SK-N-SH treated with all-trans-retinoic acid at 6 μM for 48 hours (cell line): Measurements from ENCODE around the gene ARHGAP9.

Experiments used
- ATAC-seq: fragments of 200-7000 bp; cut with Tn5 transposase; 3 replicates; pipeline ENCODE4 v1.9.1; 2020; ENCODE audit warnings: mild to moderate bottlenecking, moderate library complexity
- ARNTL ChIP-seq: fragments of 450-650 bp; formaldehyde crosslinking; IDR thresholded peaks from 2 replicates; pipeline ENCODE4 v1.5.0; 2020; ENCODE audit warnings: low read depth, mild to moderate bottlenecking, moderate library complexity, borderline replicate concordance
- BACH2 ChIP-seq: fragments of 250-450 bp; sonication (Bioruptor Pico); IDR thresholded peaks from 2 replicates; pipeline ENCODE4 v1.9.0; 2021; ENCODE audit warnings: mild to moderate bottlenecking, borderline replicate concordance
- CSDC2 ChIP-seq: fragments of 250-450 bp; sonication (Bioruptor Pico); IDR thresholded peaks from 2 replicates; pipeline ENCODE4 v1.5.0; 2020; ENCODE audit warnings: mild to moderate bottlenecking, moderate library complexity
- ESRRG ChIP-seq: fragments of 250-450 bp; sonication (Bioruptor Pico); IDR thresholded peaks from 2 replicates; pipeline ENCODE4 v1.6.1; 2021; ENCODE audit warnings: mild to moderate bottlenecking
- GLIS3 ChIP-seq: fragments of 250-450 bp; sonication (Bioruptor Pico); IDR thresholded peaks from 2 replicates; pipeline ENCODE4 v1.5.0; 2020; ENCODE audit warnings: mild to moderate bottlenecking, moderate library complexity
- ISL1 ChIP-seq: fragments of 250-450 bp; sonication (Bioruptor Pico); IDR thresholded peaks from 2 replicates; pipeline ENCODE4 v2.1.2; 2022; ENCODE audit warnings: mild to moderate bottlenecking, moderate library complexity
- OSR1 ChIP-seq: fragments of 250-450 bp; sonication (Bioruptor Pico); IDR thresholded peaks from 2 replicates; pipeline ENCODE4 v1.8.0; 2022; ENCODE audit warnings: moderate library complexity, mild to moderate bottlenecking, inconsistent platforms
- PPARA ChIP-seq: fragments of 250-450 bp; sonication (Bioruptor Pico); IDR thresholded peaks from 2 replicates; pipeline ENCODE4 v1.5.0; 2020; ENCODE audit warnings: mild to moderate bottlenecking, borderline replicate concordance
- RARB ChIP-seq: fragments of 250-450 bp; sonication (Bioruptor Pico); IDR thresholded peaks from 2 replicates; pipeline ENCODE4 v1.8.0; 2021; ENCODE audit warnings: mild to moderate bottlenecking, moderate library complexity
- SNAI2 ChIP-seq: fragments of 250-450 bp; sonication (Bioruptor Pico); IDR thresholded peaks from 2 replicates; pipeline ENCODE4 v1.5.0; 2020; ENCODE audit warnings: mild to moderate bottlenecking, moderate library complexity
- TOX ChIP-seq: fragments of 250-450 bp; sonication (Bioruptor Pico); IDR thresholded peaks from 2 replicates; pipeline ENCODE4 v1.8.0; 2021; ENCODE audit warnings: mild to moderate bottlenecking, moderate library complexity, borderline replicate concordance
- ZC3H10 ChIP-seq: fragments of 250-450 bp; sonication (Bioruptor Pico); IDR thresholded peaks from 2 replicates; pipeline ENCODE4 v1.5.1; 2021; ENCODE audit warnings: mild to moderate bottlenecking, moderate library complexity
- ZFP3 ChIP-seq: fragments of 250-450 bp; sonication (Bioruptor Pico); IDR thresholded peaks from 2 replicates; pipeline ENCODE4 v1.5.0; 2020; ENCODE audit warnings: mild to moderate bottlenecking, moderate library complexity
- ZFP30 ChIP-seq: fragments of 450-650 bp; formaldehyde crosslinking; IDR thresholded peaks from 2 replicates; pipeline ENCODE4 v1.5.0; 2022; ENCODE audit warnings: mild to moderate bottlenecking, moderate library complexity
- ZNF565 ChIP-seq: fragments of 450-650 bp; formaldehyde crosslinking; conservative IDR thresholded peaks from 2 replicates; pipeline ENCODE4 v1.5.0; 2020; ENCODE audit warnings: low read depth, mild to moderate bottlenecking, moderate library complexity
- ZNF70 ChIP-seq: fragments of 450-650 bp; formaldehyde crosslinking; IDR thresholded peaks from 2 replicates; pipeline ENCODE4 v1.5.0; 2020; ENCODE audit warnings: mild to moderate bottlenecking, moderate library complexity
- ZNF8 ChIP-seq: fragments of 450-650 bp; formaldehyde crosslinking; IDR thresholded peaks from 2 replicates; pipeline ENCODE4 v1.5.0; 2020; ENCODE audit warnings: mild to moderate bottlenecking, moderate library complexity
- TF ChIP-seq, protein P1 (sequence below): fragments of 250-450 bp; sonication (Bioruptor Pico); IDR thresholded peaks from 2 replicates; pipeline ENCODE4 v1.5.1; 2021; ENCODE audit warnings: mild to moderate bottlenecking, moderate library complexity
- TF ChIP-seq, protein P2 (sequence below): fragments of 250-450 bp; sonication (Bioruptor Pico); IDR thresholded peaks from 2 replicates; pipeline ENCODE4 v1.5.1; 2020; ENCODE audit warnings: low read depth, mild to moderate bottlenecking, moderate library complexity
- TF ChIP-seq, protein P3 (sequence below): fragments of 250-450 bp; sonication (Bioruptor Pico); IDR thresholded peaks from 2 replicates; pipeline ENCODE4 v1.8.0; 2021; ENCODE audit warnings: low read depth, mild to moderate bottlenecking, moderate library complexity, borderline replicate concordance
- TF ChIP-seq, protein P4 (sequence below): fragments of 250-450 bp; sonication (Bioruptor Pico); IDR thresholded peaks from 2 replicates; pipeline ENCODE4 v1.5.0; 2020; ENCODE audit warnings: mild to moderate bottlenecking, moderate library complexity
- TF ChIP-seq, protein P5 (sequence below): fragments of 250-450 bp; sonication (Bioruptor Pico); IDR thresholded peaks from 2 replicates; pipeline ENCODE4 v1.8.0; 2020; ENCODE audit warnings: mild to moderate bottlenecking, moderate library complexity, borderline replicate concordance

The ARHGAP9 gene

DNA sequence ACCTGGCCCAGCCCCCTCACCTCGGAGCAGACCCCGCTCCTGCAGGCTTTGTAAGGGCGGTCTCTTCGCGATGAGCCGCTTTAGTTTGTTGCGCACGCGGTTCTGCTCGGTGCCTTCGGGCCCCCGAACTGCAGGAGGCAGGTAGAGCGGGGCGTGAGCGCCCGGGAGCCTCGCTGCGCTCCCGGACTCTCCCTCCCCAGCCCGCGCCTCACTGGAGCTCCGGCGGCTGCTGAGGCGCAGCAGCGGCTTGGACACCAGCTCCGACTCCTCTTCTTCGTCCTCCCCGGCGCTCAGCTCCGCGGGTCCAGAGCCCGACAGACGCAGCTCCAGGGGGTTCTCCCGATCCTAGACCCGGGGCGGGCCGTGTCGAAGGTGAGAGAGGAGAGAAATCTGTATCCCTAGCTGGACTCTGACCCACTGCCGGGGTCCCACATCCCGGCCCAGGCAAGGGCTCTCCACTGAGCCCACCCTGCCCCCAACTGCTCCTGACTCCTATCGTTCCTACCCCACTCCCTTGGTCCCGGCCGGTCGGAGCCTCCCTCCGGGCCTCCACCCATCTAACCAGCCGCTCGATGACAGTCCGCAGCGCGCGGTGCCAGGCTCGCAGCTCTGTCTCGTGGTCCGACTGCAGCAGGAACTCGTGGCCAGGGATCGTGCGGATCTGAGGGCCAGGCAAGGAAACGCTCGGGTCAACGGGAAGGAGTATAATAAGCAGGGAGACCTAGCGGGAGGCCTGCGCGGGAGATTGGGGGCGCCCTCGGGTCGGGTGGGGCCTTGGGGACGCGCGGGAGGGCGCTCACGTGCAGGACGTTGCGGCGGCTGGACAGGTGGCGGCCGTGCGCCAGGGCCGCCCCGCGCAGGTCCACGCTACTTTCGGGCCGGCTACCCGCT is 4.2 kb downstream of the ARHGAP9 start:
- peak; percentile 68 for ATAC-seq
- TF ChIP-seq, protein P1, sequence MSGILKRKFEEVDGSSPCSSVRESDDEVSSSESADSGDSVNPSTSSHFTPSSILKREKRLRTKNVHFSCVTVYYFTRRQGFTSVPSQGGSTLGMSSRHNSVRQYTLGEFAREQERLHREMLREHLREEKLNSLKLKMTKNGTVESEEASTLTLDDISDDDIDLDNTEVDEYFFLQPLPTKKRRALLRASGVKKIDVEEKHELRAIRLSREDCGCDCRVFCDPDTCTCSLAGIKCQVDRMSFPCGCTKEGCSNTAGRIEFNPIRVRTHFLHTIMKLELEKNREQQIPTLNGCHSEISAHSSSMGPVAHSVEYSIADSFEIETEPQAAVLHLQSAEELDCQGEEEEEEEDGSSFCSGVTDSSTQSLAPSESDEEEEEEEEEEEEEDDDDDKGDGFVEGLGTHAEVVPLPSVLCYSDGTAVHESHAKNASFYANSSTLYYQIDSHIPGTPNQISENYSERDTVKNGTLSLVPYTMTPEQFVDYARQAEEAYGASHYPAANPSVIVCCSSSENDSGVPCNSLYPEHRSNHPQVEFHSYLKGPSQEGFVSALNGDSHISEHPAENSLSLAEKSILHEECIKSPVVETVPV (CRISPR knock-in tag) = no peak
- TF ChIP-seq PPARA (CRISPR knock-in tag) (no peak), ZC3H10 (CRISPR knock-in tag) (no peak), CSDC2 (no peak), OSR1 (no peak), RARB (CRISPR knock-in tag) (no peak), ZNF8 (CRISPR knock-in tag) (no peak), ZNF565 (CRISPR knock-in tag) (no peak), ZNF70 (CRISPR knock-in tag) (no peak), TOX (no peak), ISL1 (CRISPR knock-in tag) (no peak), ESRRG (CRISPR knock-in tag) (no peak), ARNTL (CRISPR knock-in tag) (no peak), BACH2 (CRISPR knock-in tag) (no peak), SNAI2 (no peak), GLIS3 (no peak), ZFP3 (CRISPR knock-in tag) (no peak)
- TF ChIP-seq, protein P2, sequence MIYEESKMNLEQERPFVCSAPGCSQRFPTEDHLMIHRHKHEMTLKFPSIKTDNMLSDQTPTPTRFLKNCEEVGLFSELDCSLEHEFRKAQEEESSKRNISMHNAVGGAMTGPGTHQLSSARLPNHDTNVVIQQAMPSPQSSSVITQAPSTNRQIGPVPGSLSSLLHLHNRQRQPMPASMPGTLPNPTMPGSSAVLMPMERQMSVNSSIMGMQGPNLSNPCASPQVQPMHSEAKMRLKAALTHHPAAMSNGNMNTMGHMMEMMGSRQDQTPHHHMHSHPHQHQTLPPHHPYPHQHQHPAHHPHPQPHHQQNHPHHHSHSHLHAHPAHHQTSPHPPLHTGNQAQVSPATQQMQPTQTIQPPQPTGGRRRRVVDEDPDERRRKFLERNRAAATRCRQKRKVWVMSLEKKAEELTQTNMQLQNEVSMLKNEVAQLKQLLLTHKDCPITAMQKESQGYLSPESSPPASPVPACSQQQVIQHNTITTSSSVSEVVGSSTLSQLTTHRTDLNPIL (CRISPR knock-in tag) = no peak
- TF ChIP-seq, protein P3, sequence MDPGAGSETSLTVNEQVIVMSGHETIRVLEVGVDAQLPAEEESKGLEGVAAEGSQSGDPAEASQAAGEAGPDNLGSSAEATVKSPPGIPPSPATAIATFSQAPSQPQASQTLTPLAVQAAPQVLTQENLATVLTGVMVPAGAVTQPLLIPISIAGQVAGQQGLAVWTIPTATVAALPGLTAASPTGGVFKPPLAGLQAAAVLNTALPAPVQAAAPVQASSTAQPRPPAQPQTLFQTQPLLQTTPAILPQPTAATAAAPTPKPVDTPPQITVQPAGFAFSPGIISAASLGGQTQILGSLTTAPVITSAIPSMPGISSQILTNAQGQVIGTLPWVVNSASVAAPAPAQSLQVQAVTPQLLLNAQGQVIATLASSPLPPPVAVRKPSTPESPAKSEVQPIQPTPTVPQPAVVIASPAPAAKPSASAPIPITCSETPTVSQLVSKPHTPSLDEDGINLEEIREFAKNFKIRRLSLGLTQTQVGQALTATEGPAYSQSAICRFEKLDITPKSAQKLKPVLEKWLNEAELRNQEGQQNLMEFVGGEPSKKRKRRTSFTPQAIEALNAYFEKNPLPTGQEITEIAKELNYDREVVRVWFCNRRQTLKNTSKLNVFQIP = no peak
- TF ChIP-seq, protein P4, sequence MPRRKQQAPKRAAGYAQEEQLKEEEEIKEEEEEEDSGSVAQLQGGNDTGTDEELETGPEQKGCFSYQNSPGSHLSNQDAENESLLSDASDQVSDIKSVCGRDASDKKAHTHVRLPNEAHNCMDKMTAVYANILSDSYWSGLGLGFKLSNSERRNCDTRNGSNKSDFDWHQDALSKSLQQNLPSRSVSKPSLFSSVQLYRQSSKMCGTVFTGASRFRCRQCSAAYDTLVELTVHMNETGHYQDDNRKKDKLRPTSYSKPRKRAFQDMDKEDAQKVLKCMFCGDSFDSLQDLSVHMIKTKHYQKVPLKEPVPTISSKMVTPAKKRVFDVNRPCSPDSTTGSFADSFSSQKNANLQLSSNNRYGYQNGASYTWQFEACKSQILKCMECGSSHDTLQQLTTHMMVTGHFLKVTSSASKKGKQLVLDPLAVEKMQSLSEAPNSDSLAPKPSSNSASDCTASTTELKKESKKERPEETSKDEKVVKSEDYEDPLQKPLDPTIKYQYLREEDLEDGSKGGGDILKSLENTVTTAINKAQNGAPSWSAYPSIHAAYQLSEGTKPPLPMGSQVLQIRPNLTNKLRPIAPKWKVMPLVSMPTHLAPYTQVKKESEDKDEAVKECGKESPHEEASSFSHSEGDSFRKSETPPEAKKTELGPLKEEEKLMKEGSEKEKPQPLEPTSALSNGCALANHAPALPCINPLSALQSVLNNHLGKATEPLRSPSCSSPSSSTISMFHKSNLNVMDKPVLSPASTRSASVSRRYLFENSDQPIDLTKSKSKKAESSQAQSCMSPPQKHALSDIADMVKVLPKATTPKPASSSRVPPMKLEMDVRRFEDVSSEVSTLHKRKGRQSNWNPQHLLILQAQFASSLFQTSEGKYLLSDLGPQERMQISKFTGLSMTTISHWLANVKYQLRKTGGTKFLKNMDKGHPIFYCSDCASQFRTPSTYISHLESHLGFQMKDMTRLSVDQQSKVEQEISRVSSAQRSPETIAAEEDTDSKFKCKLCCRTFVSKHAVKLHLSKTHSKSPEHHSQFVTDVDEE (CRISPR knock-in tag) = no peak

DNA sequence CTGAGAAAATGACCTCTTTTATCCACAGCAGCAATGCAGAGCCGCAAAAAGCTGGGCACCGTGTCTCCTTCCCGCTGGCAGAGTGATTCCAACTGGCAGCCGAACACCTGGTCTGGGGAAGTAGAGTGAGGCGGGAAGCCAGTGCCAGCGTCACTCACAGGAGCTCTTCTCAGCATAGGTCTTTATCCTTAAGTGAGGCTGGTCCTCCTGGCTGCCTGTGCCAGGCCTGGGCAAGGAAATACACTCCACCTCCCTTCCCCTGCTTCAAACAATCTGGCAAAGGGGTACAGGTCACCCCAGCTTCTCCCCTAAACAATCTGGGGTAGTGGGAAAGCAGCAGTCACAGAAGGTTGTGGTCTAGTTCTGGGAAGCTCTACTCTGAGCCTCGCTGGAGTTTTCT is 4.8 kb downstream of the ARHGAP9 start:
- peak; percentile 5; the same call in 1 of the 3 replicates for ATAC-seq
- TF ChIP-seq ZNF565 (CRISPR knock-in tag) (no peak), OSR1 (no peak), ZFP30 (CRISPR knock-in tag) (no peak), ZNF8 (CRISPR knock-in tag) (no peak), SNAI2 (no peak), ZC3H10 (CRISPR knock-in tag) (no peak), TOX (no peak), GLIS3 (no peak), ZFP3 (CRISPR knock-in tag) (no peak), CSDC2 (no peak), RARB (CRISPR knock-in tag) (no peak), PPARA (CRISPR knock-in tag) (no peak), ISL1 (CRISPR knock-in tag) (no peak), BACH2 (CRISPR knock-in tag) (no peak)
- TF ChIP-seq, protein P3 = no peak
- TF ChIP-seq, protein P5, sequence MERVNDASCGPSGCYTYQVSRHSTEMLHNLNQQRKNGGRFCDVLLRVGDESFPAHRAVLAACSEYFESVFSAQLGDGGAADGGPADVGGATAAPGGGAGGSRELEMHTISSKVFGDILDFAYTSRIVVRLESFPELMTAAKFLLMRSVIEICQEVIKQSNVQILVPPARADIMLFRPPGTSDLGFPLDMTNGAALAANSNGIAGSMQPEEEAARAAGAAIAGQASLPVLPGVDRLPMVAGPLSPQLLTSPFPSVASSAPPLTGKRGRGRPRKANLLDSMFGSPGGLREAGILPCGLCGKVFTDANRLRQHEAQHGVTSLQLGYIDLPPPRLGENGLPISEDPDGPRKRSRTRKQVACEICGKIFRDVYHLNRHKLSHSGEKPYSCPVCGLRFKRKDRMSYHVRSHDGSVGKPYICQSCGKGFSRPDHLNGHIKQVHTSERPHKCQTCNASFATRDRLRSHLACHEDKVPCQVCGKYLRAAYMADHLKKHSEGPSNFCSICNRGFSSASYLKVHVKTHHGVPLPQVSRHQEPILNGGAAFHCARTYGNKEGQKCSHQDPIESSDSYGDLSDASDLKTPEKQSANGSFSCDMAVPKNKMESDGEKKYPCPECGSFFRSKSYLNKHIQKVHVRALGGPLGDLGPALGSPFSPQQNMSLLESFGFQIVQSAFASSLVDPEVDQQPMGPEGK (CRISPR knock-in tag) = no peak
- TF ChIP-seq, protein P4 (CRISPR knock-in tag) = no peak
